Pancreas (tissue), 10 donors: ENCODE data around the gene MPI. TPM values are rescaled to one million over a fixed set of nuclear protein-coding genes. Genes with fewer than 3 reads are reported as not detected.

Experiments used
- ATAC-seq, 4 donors: fragments of 200-7000 bp; cut with Tn5 transposase; one replicate each; pipeline versions ENCODE4 v1.8.0 to v1.9.1; 2020; ENCODE audit warnings: mild to moderate bottlenecking in 4 of 4, moderate library complexity in 4 of 4
- DNase-seq, 6 donors: peaks; one replicate each; pipeline ENCODE4 v3.0.0-alpha.2; 2020
- FAIRE-seq: peaks from 2 replicates; lab custom pipeline; 2012; peaks lifted over from hg19 to GRCh38; lab: Jason Lieb, UNC
- H3K27ac ChIP-seq, 4 donors: fragments of 200-600 bp; sonication (generic); 1 replicate in 3 of 4; 2 replicates in 1 of 4; pipeline versions ENCODE4 v1.5.0 to v1.8.0; 2020
- H3K27me3 ChIP-seq, 4 donors: fragments of 200-600 bp; one replicate each; pipeline ENCODE4 v1.8.0; 2021
- H3K36me3 ChIP-seq, 3 donors: fragments of 200-600 bp; sonication (generic) in 1 of 3; one replicate each; pipeline versions ENCODE4 v1.5.0 to v1.8.0; 2020 to 2021
- H3K4me1 ChIP-seq, 3 donors: fragments of 200-600 bp; one replicate each; pipeline ENCODE4 v1.8.0; 2021
- H3K4me3 ChIP-seq, 4 donors: fragments of 200-600 bp; sonication (generic) in 2 of 4; one replicate each; pipeline versions ENCODE4 v1.5.0 to v1.8.0; 2020 to 2021
- H3K9me3 ChIP-seq, 4 donors: fragments of 200-600 bp; one replicate each; pipeline ENCODE4 v1.8.0; 2021
- WGBS, 2 donors: extraction: QIAGEN DNeasy Blood & Tissue Kit; methylation state at CpG; one replicate each; pipeline ENCODE4 v1.1.7; 2013; 5-methylcytosine and 5-hydroxymethylcytosine counted together
- intact Hi-C, 3 donors: fragments of 100-400 bp; cut with DNase I; formaldehyde crosslinking; loops; one replicate each; pipeline versions ENCODE4 v1.11.1 to v1.14.2; 2022
- polyA plus RNA-seq, 2 donors: library from polyadenylated mRNA; stranded (reverse); fragments of 200-250 nt; gene quantifications; one replicate each; pipeline ENCODE4 v1.2.3, GENCODE V29; 2013
- total RNA-seq, 6 donors: library from RNA; stranded (reverse); fragmentation: NEBNext Ultra II Directional in 4 of 6; extraction: Animal tissue kit (Norgen Biotek cat#: 25700) in 4 of 6; gene quantifications; one replicate each; pipeline versions ENCODE4 v1.2.1 to v1.2.4, GENCODE V29; 2021 to 2023
- TF ChIP-seq, protein P1 (sequence below), 4 donors: fragments of 200-600 bp; sonication (generic) in 3 of 4; IDR thresholded peaks; one replicate each; pipeline versions ENCODE4 v1.5.0 to v1.8.0; 2021; ENCODE audit warnings: antibody characterized with exemption in 4 of 4
- donor health status: healthy with polysubstance abuse.
- donor health status: DM: no; HTN: no; CAD: no; lungs with moderate emphysema.
- donor health status: DM: no; HTN: no; CAD: no.
- donor health status: control.
- donor health status: control.
- donor health status: Bipolar disorder and iron deficiency.
- donor health status: DM: yes; HTN: yes; CAD: no.
- donor health status: DM: no; HTN: no; CAD: no.
- donor health status: DM: no; HTN: no; CAD: no.
- donor health status: DM: yes; HTN: yes; CAD: no.

The MPI gene
- total and polyA plus RNA-seq, 8 donors: 14.5 to 23.2 (median 21.8) TPM

GRCh38 chr15:74901612-74902063 lies 11.8 kb downstream of the MPI start:
- peaks cover 0 to 20% (median 8%) of the 10 kb centered on the region in 3 donors for H3K4me1 ChIP-seq
- no peak overlapping the region for H3K27ac ChIP-seq
- intact Hi-C loops: no loop called here
- H3K27me3 ChIP-seq: no peaks in the 10 kb centered on the region
- 7% methylated on average over 5 of the region's 5 CpGs for WGBS, 2 donors
- FAIRE-seq (no peak), DNase-seq (peak in 4 of 6 donors; percentile 46 to 76 (median 59)), ATAC-seq (peak; percentile 51 to 80 (median 74))
- H3K36me3 ChIP-seq: peaks cover 0 to 24% (median 0%) of the 10 kb centered on the region in 3 donors
- TF ChIP-seq, protein P1, sequence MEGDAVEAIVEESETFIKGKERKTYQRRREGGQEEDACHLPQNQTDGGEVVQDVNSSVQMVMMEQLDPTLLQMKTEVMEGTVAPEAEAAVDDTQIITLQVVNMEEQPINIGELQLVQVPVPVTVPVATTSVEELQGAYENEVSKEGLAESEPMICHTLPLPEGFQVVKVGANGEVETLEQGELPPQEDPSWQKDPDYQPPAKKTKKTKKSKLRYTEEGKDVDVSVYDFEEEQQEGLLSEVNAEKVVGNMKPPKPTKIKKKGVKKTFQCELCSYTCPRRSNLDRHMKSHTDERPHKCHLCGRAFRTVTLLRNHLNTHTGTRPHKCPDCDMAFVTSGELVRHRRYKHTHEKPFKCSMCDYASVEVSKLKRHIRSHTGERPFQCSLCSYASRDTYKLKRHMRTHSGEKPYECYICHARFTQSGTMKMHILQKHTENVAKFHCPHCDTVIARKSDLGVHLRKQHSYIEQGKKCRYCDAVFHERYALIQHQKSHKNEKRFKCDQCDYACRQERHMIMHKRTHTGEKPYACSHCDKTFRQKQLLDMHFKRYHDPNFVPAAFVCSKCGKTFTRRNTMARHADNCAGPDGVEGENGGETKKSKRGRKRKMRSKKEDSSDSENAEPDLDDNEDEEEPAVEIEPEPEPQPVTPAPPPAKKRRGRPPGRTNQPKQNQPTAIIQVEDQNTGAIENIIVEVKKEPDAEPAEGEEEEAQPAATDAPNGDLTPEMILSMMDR (IDR thresholded peaks at IDR 0.05): peak; percentile 89 to 97 (median 92)
- no peaks in the 10 kb centered on the region for H3K9me3 ChIP-seq
- no peak overlapping the region for H3K4me3 ChIP-seq

DNA sequence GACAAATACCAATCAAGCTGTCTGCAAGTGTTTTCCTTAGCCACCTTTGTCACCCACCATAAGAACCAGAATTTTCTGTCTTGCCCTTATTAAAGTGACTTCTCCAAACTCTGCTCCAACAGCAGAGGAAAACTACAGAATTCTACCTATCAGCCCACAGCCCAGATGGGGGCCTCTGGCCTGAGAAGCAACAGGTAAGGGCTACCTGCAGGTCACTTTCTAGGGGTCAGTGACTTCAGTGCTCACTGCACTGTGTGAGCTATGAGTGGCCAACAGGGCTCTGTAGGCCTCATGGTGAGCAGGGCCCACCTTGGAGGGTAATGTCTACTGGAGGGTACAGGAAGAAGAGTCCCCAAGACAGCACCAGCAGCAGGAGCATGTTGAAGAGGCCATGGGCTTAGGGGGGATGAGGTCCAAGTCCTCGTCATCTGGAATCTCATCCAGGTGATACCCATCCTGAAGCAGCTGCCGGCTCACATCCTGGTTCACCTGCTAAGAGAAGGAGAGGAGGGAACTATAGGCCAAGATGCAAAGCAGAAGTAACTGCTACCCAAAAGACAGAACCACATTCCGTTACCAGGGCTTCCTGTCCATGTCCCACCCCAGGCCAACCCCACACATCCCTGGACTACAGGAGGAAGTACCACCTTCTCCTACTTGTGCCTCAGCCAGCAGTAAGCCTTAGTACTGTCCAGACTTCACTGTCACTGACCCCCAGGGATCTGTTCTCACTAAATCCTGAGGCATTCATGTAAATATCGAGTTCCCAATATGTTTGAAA lies 12.6 kb downstream of the MPI start:
- no peak for DNase-seq
- H3K27me3 ChIP-seq: no peaks in the 10 kb centered on the region
- no peak overlapping the region for H3K27ac ChIP-seq
- no peak for FAIRE-seq
- intact Hi-C loops: no loop called here
- ATAC-seq: no peak
- H3K4me1 ChIP-seq: peaks cover 0 to 23% (median 8%) of the 10 kb centered on the region in 3 donors
- 84 to 98% methylated on average over 3 to 4 of the region's 4 CpGs for WGBS, 2 donors
- H3K36me3 ChIP-seq: peaks cover 0 to 24% (median 0%) of the 10 kb centered on the region in 3 donors
- TF ChIP-seq, protein P1 (IDR thresholded peaks at IDR 0.05): no peak
- H3K9me3 ChIP-seq: no peaks in the 10 kb centered on the region
- H3K4me3 ChIP-seq: no peak overlapping the region

DNA sequence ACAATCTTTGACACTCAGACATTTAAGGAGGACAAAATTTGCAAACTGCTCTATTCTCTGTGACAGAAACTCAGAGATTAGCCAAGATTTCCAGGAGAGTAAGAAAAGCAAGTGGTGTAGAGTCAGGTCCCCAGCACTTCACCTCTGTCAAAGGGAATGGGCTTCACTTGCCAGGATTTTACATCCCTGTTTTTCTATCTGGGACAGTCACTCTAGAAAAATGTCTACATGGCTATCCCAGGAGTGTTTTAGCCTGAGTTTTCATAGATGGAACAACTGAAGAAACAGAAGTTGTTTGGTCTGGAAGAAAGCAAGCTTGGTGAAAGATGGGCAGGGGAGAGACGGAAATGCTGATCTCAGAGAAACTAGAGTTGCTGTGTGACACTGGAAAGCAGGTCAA lies 13.8 kb downstream of the MPI start:
- Histone ChIP-seq H3K36me3 (peaks cover 0 to 24% (median 0%) of the 10 kb centered on the region in 3 donors), H3K4me3 (no peak overlapping the region), H3K27me3 (no peaks in the 10 kb centered on the region), H3K9me3 (no peaks in the 10 kb centered on the region), H3K27ac (no peak overlapping the region), H3K4me1 (peaks cover 0 to 25% (median 8%) of the 10 kb centered on the region in 3 donors)
- ATAC-seq (no peak), DNase-seq (no peak), FAIRE-seq (no peak)
- intact Hi-C loops: no loop called here
- WGBS, 2 donors: 90 to 93% methylated on average over 1 of the region's 1 CpG
- TF ChIP-seq, protein P1 (IDR thresholded peaks at IDR 0.05): no peak

- no peak for FAIRE-seq
- Histone ChIP-seq H3K4me3 (no peak overlapping the region), H3K27ac (no peak overlapping the region)
Measured at GRCh38 chr15:74904190-74904805, 14.5 kb downstream of the MPI start.

More at GRCh38 chr15:74904190-74904805, 14.5 kb downstream of the MPI start:
- WGBS, 2 donors: 87 to 94% methylated on average over 7 of the region's 7 CpGs
- H3K4me1 ChIP-seq: peaks cover 0 to 25% (median 8%) of the 10 kb centered on the region in 3 donors
- peaks cover 0 to 24% (median 0%) of the 10 kb centered on the region in 3 donors for H3K36me3 ChIP-seq
- DNase-seq (peak in 1 of 6 donors; percentile 34), ATAC-seq (no peak)
- H3K27me3 ChIP-seq: no peaks in the 10 kb centered on the region
- TF ChIP-seq, protein P1 (IDR thresholded peaks at IDR 0.05): no peak
- intact Hi-C loops: no loop called here
- H3K9me3 ChIP-seq: no peaks in the 10 kb centered on the region
